Measurements from ENCODE around the gene MRFAP1. TPM values are rescaled to one million over a fixed set of nuclear protein-coding genes. Genes with fewer than 3 reads are reported as not detected.

The MRFAP1 gene
- polyA plus RNA-seq, 4 donors, result 226 to 324 (median 276) TPM

DNA sequence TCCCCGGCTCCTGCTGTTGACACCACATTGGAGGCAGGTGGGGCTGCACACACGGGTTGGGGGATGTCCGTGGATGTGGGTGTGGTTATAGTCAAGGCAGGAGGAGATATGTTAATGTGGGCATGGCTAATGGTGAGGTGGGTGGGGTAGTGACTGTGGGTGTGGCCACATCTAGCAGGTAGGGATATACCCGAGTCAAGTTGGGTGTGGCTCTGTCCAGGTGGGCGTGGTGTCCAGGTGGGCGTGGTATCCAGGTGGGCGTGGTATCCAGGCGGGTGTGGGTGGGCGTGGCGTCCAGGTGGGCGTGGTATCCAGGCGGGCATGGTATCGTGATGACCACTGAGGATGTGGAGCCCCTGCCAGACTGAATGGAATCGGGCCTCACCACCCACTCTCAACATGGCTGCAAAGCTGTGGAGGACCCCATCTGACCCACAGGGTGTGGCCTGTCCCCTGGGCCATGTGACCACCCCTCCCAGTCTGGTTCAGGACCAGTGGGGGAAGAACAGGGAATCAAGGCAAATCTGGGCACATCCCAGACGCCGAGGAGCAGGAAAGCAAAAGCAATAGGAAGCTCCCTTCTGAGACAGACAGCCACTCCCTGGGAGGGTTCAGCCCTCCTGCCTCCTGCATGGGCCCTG, 44.5 kb upstream of the MRFAP1 start:
- H3K36me3 ChIP-seq (ENCODE audit: control insufficient read depth in 3 of 3, insufficient read depth in 2 of 3, low read depth in 1 of 3, low read length in 3 of 3), result peaks cover 2 to 57% (median 4%) of the 10 kb centered on the region in 3 donors
- no peak for FAIRE-seq
- H3K4me1 ChIP-seq (ENCODE audit: control insufficient read depth in 3 of 3, insufficient read depth in 2 of 3, low read depth in 1 of 3, low read length in 2 of 3), result no peaks in the 10 kb centered on the region
- H3K9me3 ChIP-seq (ENCODE audit: control insufficient read depth in 2 of 2, insufficient read depth in 1 of 2, low read depth in 1 of 2, low read length in 1 of 2), result no peaks in the 10 kb centered on the region
- H3K4me3 ChIP-seq (ENCODE audit: low read depth in 1 of 3, low read length in 3 of 3), result no peak overlapping the region
- DNase-seq, result peak in 1 of 2 donors; percentile 10
- WGBS, 3 donors, result 58 to 70% (median 68%) methylated on average over 14 to 16 of the region's 16 CpGs
- H3K27ac ChIP-seq (ENCODE audit: low read depth in 1 of 3, low read length in 2 of 3), result no peak overlapping the region
- no peaks in the 10 kb centered on the region for H3K27me3 ChIP-seq (ENCODE audit: control insufficient read depth in 3 of 3, insufficient read depth in 3 of 3, low read length in 3 of 3)

DNA sequence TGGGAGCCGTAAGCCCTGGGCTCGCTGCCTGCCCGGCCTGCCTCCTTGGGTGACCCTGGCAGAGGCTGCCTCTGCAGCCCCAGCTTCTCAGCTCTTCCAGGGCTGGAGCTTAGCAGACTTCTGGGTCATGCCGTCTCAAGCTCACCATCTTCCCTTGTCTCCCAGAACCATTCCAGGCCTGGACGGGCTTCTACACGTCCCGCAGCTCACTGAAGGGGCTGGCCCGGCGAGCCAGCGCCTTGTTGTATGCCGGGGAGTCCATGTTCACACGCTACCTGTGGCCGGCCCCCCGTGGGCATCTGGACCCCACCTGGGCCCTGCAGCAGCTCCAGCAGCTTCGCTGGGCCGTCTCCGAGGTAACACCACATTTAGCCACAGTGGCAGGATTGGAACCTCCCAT, 43.5 kb upstream of the MRFAP1 start:
- H3K4me1 ChIP-seq (ENCODE audit: control insufficient read depth in 3 of 3, insufficient read depth in 2 of 3, low read depth in 1 of 3, low read length in 2 of 3), result no peaks in the 10 kb centered on the region
- H3K36me3 ChIP-seq (ENCODE audit: control insufficient read depth in 3 of 3, insufficient read depth in 2 of 3, low read depth in 1 of 3, low read length in 3 of 3), result peaks cover 4 to 53% (median 4%) of the 10 kb centered on the region in 3 donors
- no peaks in the 10 kb centered on the region for H3K9me3 ChIP-seq (ENCODE audit: control insufficient read depth in 2 of 2, insufficient read depth in 1 of 2, low read depth in 1 of 2, low read length in 1 of 2)
- FAIRE-seq (no peak), DNase-seq (no peak)
- no peaks in the 10 kb centered on the region for H3K27me3 ChIP-seq (ENCODE audit: control insufficient read depth in 3 of 3, insufficient read depth in 3 of 3, low read length in 3 of 3)
- H3K27ac ChIP-seq (ENCODE audit: low read depth in 1 of 3, low read length in 2 of 3), result no peak overlapping the region
- H3K4me3 ChIP-seq (ENCODE audit: low read depth in 1 of 3, low read length in 3 of 3), result no peak overlapping the region
- WGBS, 3 donors, result 95 to 96% (median 96%) methylated on average over 17 of the region's 17 CpGs

DNA sequence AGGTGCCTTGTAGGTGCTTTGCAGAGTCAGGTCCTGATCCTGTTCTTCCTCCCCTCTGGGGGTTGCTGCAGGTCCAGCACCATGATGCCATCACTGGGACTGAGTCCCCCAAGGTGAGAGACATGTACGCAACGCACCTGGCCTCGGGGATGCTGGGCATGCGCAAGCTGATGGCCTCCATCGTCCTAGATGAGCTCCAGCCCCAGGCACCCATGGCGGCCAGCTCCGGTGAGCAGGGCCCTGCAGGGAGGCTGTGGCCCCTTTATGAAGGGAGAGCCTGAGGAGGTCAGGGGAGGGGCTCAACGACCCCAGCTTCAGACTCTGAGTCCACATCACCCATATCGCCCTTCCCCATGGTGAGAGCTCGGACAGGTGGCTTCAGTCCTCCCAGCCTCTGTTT, 42.4 kb upstream of the MRFAP1 start:
- Histone ChIP-seq H3K36me3 (ENCODE audit: control insufficient read depth in 3 of 3, insufficient read depth in 2 of 3, low read depth in 1 of 3, low read length in 3 of 3) (peaks cover 2 to 50% (median 6%) of the 10 kb centered on the region in 3 donors), H3K27me3 (ENCODE audit: control insufficient read depth in 3 of 3, insufficient read depth in 3 of 3, low read length in 3 of 3) (no peaks in the 10 kb centered on the region), H3K4me3 (ENCODE audit: low read depth in 1 of 3, low read length in 3 of 3) (no peak overlapping the region), H3K27ac (ENCODE audit: low read depth in 1 of 3, low read length in 2 of 3) (no peak overlapping the region), H3K4me1 (ENCODE audit: control insufficient read depth in 3 of 3, insufficient read depth in 2 of 3, low read depth in 1 of 3, low read length in 2 of 3) (no peaks in the 10 kb centered on the region), H3K9me3 (ENCODE audit: control insufficient read depth in 2 of 2, insufficient read depth in 1 of 2, low read depth in 1 of 2, low read length in 1 of 2) (no peaks in the 10 kb centered on the region)
- FAIRE-seq (no peak), DNase-seq (no peak)
- 88 to 92% (median 92%) methylated on average over 10 of the region's 10 CpGs for WGBS, 3 donors

DNA sequence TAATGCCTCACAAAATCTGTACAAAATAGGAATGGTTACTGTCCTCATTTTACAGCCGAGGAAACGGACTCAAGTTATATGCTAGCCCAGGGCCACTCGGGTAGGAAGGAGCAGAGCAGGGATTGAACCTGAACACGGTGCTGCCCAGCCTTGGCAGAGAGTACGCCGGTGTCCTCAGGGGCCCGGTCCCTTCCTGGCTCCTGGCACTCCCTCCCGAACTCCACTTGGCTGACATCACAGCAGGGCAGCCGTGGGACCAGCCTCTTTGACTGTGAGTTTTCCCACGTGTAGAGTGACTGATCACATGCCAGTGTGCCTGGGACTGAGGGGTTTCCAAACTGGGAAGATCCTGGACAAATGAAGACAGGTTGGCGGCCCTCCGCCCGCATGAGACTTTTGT, 41.8 kb upstream of the MRFAP1 start:
- H3K36me3 ChIP-seq (ENCODE audit: control insufficient read depth in 3 of 3, insufficient read depth in 2 of 3, low read depth in 1 of 3, low read length in 3 of 3), result peaks cover 2 to 48% (median 6%) of the 10 kb centered on the region in 3 donors
- no peak for DNase-seq
- no peaks in the 10 kb centered on the region for H3K27me3 ChIP-seq (ENCODE audit: control insufficient read depth in 3 of 3, insufficient read depth in 3 of 3, low read length in 3 of 3)
- no peaks in the 10 kb centered on the region for H3K9me3 ChIP-seq (ENCODE audit: control insufficient read depth in 2 of 2, insufficient read depth in 1 of 2, low read depth in 1 of 2, low read length in 1 of 2)
- no peak overlapping the region for H3K27ac ChIP-seq (ENCODE audit: low read depth in 1 of 3, low read length in 2 of 3)
- no peak overlapping the region for H3K4me3 ChIP-seq (ENCODE audit: low read depth in 1 of 3, low read length in 3 of 3)
- no peak for FAIRE-seq
- WGBS, 3 donors, result 90 to 92% (median 91%) methylated on average over 13 of the region's 13 CpGs
- no peaks in the 10 kb centered on the region for H3K4me1 ChIP-seq (ENCODE audit: control insufficient read depth in 3 of 3, insufficient read depth in 2 of 3, low read depth in 1 of 3, low read length in 2 of 3)

DNA sequence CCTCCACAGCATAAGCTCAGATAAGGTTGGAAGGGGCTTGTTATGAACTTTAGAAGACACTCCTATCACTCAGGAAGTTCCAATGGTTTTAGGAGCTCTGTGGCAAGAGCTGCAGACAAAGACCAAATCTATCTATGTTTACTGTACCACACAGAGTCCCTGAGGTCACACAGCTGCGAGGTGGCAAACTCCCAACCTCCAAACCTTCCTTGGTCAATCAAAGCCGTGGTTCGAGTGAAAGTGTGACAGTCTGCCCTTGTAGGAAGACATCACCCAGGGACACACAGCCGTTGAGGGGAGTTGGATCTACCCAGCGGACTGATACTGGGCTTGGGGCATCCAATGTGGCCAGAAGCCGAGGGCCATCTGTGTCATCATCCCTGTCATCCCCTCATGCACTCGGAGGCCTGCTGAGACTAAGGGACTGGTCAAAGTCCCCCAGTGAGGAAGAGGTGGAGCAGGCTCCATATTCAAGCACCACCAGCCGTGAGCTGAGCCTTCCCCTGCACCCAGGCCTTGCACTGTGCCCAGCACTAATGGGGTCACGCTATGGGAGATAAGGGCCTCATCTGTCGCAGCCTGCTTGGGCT, 38.7 kb upstream of the MRFAP1 start:
- FAIRE-seq, result no peak
- Histone ChIP-seq H3K9me3 (ENCODE audit: control insufficient read depth in 2 of 2, insufficient read depth in 1 of 2, low read depth in 1 of 2, low read length in 1 of 2) (peaks cover 4 to 11% of the 10 kb centered on the region in 2 donors), H3K27ac (ENCODE audit: low read depth in 1 of 3, low read length in 2 of 3) (no peak overlapping the region), H3K27me3 (ENCODE audit: control insufficient read depth in 3 of 3, insufficient read depth in 3 of 3, low read length in 3 of 3) (no peaks in the 10 kb centered on the region), H3K36me3 (ENCODE audit: control insufficient read depth in 3 of 3, insufficient read depth in 2 of 3, low read depth in 1 of 3, low read length in 3 of 3) (peaks cover 10 to 52% (median 13%) of the 10 kb centered on the region in 3 donors), H3K4me1 (ENCODE audit: control insufficient read depth in 3 of 3, insufficient read depth in 2 of 3, low read depth in 1 of 3, low read length in 2 of 3) (no peaks in the 10 kb centered on the region), H3K4me3 (ENCODE audit: low read depth in 1 of 3, low read length in 3 of 3) (no peak overlapping the region)
- 86 to 97% (median 93%) methylated on average over 10 of the region's 10 CpGs for WGBS, 3 donors
- DNase-seq, result no peak

DNA sequence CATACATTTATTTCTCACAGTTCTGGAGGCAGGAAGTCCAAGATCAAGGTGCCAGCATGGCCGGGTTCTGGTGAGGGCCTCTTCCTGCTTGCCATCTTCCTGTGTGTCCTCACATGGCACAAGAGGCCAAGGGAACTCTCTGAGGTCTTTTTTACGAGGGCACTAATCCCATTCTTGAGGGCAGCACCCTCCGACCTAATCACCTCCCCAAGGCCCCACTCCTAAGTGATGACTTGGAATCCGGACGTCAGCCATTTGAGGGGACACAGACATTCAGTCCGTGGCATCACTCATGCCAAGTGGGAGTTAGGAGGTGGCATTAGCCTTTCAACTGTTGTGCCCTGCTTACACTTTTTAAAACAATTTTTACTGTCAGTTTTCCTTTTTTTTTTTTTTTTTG, 38.2 kb upstream of the MRFAP1 start:
- peaks cover 4 to 11% of the 10 kb centered on the region in 2 donors for H3K9me3 ChIP-seq (ENCODE audit: control insufficient read depth in 2 of 2, insufficient read depth in 1 of 2, low read depth in 1 of 2, low read length in 1 of 2)
- no peak overlapping the region for H3K4me3 ChIP-seq (ENCODE audit: low read depth in 1 of 3, low read length in 3 of 3)
- peaks cover 10 to 50% (median 13%) of the 10 kb centered on the region in 3 donors for H3K36me3 ChIP-seq (ENCODE audit: control insufficient read depth in 3 of 3, insufficient read depth in 2 of 3, low read depth in 1 of 3, low read length in 3 of 3)
- 89 to 100% (median 93%) methylated on average over 6 of the region's 6 CpGs for WGBS, 3 donors
- DNase-seq, result no peak
- H3K27me3 ChIP-seq (ENCODE audit: control insufficient read depth in 3 of 3, insufficient read depth in 3 of 3, low read length in 3 of 3), result no peaks in the 10 kb centered on the region
- no peaks in the 10 kb centered on the region for H3K4me1 ChIP-seq (ENCODE audit: control insufficient read depth in 3 of 3, insufficient read depth in 2 of 3, low read depth in 1 of 3, low read length in 2 of 3)
- no peak for FAIRE-seq
- H3K27ac ChIP-seq (ENCODE audit: low read depth in 1 of 3, low read length in 2 of 3), result no peak overlapping the region

DNA sequence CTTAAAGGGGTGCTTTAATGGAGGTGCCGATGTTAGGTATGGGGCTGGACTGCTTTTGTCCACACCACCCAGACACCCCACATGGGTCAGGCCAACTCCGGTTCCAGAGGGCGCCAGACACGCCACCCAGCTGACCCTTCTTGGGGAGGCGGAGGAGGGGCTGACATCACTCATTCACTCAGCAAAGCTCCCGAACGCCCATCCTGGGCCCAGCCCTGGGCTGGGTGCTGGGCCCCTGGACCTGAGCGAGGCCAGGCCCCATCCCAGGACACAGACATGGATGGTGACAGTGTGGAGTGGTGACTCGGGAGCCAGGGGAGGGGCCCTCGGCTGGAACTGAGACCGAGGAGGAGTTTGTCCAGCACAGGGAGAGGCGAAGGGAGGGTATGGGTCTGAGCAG, 37.4 kb upstream of the MRFAP1 start:
- Histone ChIP-seq H3K36me3 (ENCODE audit: control insufficient read depth in 3 of 3, insufficient read depth in 2 of 3, low read depth in 1 of 3, low read length in 3 of 3) (peaks cover 10 to 48% (median 11%) of the 10 kb centered on the region in 3 donors), H3K4me1 (ENCODE audit: control insufficient read depth in 3 of 3, insufficient read depth in 2 of 3, low read depth in 1 of 3, low read length in 2 of 3) (no peaks in the 10 kb centered on the region), H3K4me3 (ENCODE audit: low read depth in 1 of 3, low read length in 3 of 3) (no peak overlapping the region), H3K27ac (ENCODE audit: low read depth in 1 of 3, low read length in 2 of 3) (no peak overlapping the region), H3K9me3 (ENCODE audit: control insufficient read depth in 2 of 2, insufficient read depth in 1 of 2, low read depth in 1 of 2, low read length in 1 of 2) (peaks cover 4 to 11% of the 10 kb centered on the region in 2 donors), H3K27me3 (ENCODE audit: control insufficient read depth in 3 of 3, insufficient read depth in 3 of 3, low read length in 3 of 3) (no peaks in the 10 kb centered on the region)
- DNase-seq, result no peak
- 93 to 97% (median 95%) methylated on average over 12 of the region's 12 CpGs for WGBS, 3 donors
- FAIRE-seq, result no peak

DNA sequence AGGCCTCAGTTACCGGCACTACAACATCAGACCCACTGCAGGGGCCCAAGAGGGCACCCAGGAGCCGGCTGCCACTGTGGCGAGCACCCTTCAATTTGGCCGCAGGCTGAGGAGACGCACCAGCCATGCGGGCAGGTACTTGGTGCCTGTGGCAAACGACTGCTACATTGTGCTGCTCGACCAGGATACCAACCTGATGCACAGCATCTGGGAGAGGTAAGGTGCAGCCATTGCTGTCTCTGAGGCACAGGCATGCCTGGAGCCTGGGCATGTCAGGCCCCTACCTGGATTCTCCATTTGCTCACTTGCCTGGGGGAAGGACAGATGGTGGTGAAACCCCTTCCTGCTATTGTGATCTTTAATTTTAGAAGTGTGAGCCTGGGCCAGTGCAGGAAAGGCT, 35.4 kb upstream of the MRFAP1 start:
- Histone ChIP-seq H3K9me3 (ENCODE audit: control insufficient read depth in 2 of 2, insufficient read depth in 1 of 2, low read depth in 1 of 2, low read length in 1 of 2) (peaks cover 4 to 11% of the 10 kb centered on the region in 2 donors), H3K36me3 (ENCODE audit: control insufficient read depth in 3 of 3, insufficient read depth in 2 of 3, low read depth in 1 of 3, low read length in 3 of 3) (peaks cover 8 to 59% (median 11%) of the 10 kb centered on the region in 3 donors), H3K4me3 (ENCODE audit: low read depth in 1 of 3, low read length in 3 of 3) (no peak overlapping the region), H3K4me1 (ENCODE audit: control insufficient read depth in 3 of 3, insufficient read depth in 2 of 3, low read depth in 1 of 3, low read length in 2 of 3) (no peaks in the 10 kb centered on the region), H3K27me3 (ENCODE audit: control insufficient read depth in 3 of 3, insufficient read depth in 3 of 3, low read length in 3 of 3) (no peaks in the 10 kb centered on the region), H3K27ac (ENCODE audit: low read depth in 1 of 3, low read length in 2 of 3) (no peak overlapping the region)
- WGBS, 3 donors, result 94 to 99% (median 95%) methylated on average over 8 of the region's 8 CpGs
- no peak for DNase-seq
- FAIRE-seq, result no peak
